GM21367 (cell line): Measurements from ENCODE around the gene ARID1B.
"Not testable (repeated sequence)": the region's sequence is repeated elsewhere in the genome, so short reads cannot be mapped to it uniquely, and the experiment has no call there.

ENCODE experiments used
- ATAC-seq: cut with Tn5 transposase; IDR thresholded peaks from one replicate; pipeline ENCODE4 v1.9.1; 2021; ENCODE audit not compliant: unreplicated experiment

ARID1B gene

GRCh38 chr6:156928126-156928525 is 150.9 kb downstream of the ARID1B start:
- ATAC-seq: no peak

DNA sequence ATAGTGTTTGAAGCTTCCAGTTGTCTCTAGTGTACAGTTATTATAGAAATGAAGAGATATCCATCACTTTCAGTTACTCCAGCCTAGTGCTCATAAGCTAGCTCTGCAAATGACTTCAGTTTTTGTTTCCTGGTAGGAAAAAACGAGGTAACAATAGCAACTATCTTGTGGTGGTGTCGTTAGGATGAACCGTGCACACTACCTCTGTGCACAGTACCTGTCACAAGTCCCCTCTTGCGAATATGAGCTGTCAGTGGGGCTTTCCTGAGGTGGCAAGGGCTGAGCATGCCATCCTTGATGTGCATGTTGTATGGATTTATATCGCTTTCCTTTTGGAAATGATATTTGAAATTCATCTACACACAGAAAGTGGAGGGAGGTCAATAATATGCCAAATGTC is 151.8 kb downstream of the ARID1B start:
- ATAC-seq: no peak

- no peak for ATAC-seq
Observed at GRCh38 chr6:156931283-156931682, 154.1 kb downstream of the ARID1B start.

DNA sequence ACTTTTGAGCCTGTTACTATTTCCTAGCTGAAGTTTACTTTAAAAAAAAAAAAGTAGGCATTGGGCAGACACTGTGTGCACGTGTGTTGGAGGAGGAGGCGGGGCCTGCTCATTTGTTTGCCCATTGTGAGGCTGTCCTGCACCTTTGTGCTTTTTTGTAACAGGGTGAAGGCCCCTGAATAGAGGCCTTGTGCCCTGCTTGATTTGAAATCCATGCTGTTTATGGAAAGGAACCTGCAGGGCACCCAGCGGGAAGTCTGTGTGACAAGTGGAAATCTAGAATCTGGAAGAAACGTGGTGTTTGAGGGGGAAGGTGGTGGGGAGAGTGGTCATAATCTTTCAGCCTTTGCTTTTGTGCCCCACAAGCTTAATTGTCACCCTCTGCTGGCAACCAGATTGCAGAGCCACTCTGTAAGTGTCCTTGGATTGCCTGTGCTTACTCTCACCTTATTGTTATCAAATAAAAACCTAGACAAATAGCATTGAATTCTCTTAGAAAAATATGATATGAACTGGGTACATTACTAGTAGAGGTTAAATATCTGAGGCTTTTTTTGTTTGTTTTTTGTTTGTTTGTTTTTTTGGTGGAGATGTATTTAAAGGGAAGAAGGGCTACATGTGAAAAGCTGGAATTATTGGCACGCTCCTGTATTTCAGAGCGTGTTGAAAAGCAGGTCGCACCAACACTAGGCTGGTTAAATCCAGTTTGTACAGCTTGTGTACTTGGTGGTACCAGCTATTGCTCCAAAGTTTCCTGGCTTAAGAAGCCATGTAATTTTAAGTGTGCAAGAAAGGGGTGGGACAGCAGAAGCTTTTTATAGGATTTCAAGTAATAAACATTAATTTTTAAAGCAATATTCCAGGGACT is 156.3 kb downstream of the ARID1B start:
- no peak for ATAC-seq

- no peak for ATAC-seq
Observed at GRCh38 chr6:156934069-156934460, 156.9 kb downstream of the ARID1B start.

- ATAC-seq: no peak
Observed at GRCh38 chr6:156935000-156935399, 157.8 kb downstream of the ARID1B start.

- ATAC-seq: no peak
Observed at GRCh38 chr6:156938143-156938542, 161.0 kb downstream of the ARID1B start.

DNA sequence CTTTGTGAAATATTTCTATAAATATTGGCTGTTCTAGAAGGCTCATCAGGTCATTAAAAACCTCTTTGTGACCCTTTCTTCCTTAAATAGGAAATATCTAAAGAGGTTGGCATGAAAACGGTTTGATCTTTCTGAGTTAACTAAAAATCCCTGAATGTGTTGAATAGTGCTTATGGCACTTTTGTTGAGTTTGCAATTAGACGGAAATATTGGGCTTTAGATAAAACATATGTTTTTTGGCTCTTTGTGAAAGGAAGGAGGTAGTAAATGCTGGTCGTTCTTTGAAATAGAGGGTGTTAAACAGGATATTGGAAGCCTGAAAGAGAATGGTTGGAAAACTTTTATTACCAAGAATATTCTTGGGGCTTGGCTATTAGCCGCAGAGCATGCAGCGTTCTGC is 163.0 kb downstream of the ARID1B start:
- no peak for ATAC-seq

GRCh38 chr6:156942266-156942665 is 165.1 kb downstream of the ARID1B start:
- no peak for ATAC-seq

DNA sequence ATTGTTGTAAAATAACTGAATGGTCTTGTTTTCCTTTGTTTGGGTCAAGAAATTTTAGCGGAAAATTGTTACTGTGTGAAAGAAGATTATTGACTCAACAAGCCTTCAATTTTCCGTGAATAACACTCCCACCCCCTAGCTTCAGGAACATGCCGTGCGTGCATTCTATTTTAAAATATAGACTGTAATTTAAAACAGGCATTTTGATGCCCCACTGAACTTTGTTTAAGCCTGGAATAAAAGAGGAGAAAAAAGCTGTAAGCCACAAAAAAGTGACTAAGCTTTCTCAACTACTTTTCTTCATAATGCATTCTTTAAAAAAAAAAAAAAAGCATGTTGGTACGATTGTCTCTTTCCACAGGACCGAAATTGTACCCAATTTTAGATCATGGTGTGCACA is 166.0 kb downstream of the ARID1B start:
- no peak for ATAC-seq

DNA sequence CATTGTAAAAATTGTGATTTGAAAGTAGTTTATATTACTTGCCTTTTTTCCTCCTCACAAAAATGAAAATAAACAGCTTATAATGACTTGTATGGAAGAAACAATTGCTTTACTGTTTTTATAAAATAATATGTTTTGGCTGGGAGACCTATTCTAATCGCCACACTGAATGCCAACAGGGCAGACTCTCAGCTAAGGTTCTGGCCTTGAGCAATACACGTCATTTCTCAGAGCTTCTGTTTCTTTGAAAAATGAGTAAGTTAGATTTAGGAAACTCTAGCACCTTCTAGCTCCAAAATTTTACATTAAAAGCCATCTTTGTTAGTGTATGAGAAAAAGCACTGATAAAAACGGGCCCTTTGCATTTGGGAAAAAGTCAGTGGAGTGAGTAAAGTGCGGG is 166.6 kb downstream of the ARID1B start:
- no peak for ATAC-seq

DNA sequence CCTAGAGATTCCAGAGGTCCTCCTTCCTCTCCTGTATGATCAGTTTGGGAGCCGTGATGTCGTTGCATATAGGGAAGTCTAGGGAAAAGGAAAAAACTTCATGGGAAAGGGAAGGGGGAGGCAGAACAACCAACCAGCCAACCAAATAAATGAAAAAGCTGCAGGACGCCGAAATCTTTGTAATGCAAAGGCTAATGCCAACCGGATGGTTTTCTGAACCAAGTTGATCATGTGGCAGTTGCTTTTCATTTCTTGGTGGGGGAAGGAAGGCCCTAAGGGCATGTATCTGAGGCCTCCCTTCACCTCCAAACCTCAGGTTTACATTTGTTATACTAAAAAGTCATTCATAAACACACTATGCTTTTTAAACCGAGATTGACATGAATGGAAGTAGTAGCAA is 167.2 kb downstream of the ARID1B start:
- ATAC-seq: no peak

DNA sequence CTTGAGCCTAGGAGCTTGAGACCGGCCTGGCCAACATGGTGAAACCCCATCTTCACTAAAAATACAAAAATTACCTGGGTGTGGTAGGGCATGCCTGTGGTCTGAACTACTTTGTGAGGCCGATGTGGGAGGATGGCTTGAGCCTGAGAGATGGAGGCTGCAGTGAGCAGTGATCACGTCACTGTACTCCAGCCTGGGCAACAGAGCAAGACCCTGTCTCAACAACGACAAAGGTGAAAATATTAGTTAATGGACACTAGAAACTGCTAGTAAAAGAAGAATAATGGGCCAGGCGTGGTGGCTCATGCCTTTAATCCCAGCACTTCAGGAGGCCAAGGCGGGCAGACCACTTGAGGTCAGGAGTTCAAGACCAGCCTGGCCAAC is 168.6 kb downstream of the ARID1B start:
- ATAC-seq: not testable (repeated sequence)

GRCh38 chr6:156946370-156946936 is 169.3 kb downstream of the ARID1B start:
- no peak for ATAC-seq

DNA sequence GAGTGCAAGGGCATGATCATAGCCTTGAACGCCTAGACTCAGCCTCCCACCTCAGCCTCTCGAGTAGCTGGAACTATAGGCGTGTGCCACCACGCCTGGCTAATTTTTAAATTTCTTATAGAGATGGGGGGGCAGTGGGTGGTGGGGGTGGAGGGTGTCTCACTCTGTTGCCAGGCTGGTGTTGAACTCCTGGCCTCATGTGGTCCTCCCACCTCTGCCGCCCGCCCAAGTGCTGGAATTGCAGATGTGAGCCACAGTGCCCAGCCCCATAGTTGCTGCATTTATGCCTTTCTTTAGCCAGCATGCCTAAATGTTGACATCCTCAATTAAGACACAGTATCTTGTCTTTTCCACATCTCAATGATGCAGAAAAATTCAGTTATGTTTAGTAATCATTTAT is 171.1 kb downstream of the ARID1B start:
- no peak for ATAC-seq

DNA sequence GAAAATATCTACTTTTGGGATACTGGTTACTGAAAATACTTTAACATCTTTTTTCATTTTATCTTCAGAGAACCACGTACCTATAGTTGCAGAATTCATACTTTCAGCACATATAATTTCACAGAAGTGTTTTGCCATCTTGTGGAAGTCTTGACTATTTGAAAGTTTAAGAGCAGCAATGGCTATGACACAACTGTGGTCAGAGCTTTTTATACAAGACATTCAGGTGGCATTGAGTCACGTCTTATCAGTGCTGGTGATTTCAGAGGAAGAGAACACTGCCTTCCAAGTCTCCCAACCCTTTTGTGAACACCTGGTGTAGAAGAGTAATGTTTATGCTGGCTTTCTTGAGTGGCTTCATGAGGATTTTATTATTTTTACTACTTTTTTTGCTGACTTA is 171.6 kb downstream of the ARID1B start:
- no peak for ATAC-seq

DNA sequence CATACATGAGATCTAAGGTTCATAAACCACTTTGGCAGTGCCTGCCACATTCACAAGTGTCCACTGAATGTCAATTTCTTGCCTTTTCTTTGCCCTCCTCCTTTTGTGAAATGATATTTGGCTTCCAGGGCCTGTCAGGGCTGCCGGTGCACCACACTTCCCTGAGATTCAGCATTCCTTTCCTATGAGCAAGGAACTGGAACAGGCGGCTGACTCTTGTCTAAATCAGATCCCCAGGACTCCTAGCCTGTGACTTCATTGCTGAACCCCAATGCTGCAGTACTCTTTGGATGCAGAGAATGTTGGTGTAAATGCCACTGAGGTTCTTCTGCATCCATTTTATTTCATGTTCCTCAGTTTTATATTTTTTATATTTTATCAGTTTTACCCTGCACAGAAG is 172.2 kb downstream of the ARID1B start:
- no peak for ATAC-seq

DNA sequence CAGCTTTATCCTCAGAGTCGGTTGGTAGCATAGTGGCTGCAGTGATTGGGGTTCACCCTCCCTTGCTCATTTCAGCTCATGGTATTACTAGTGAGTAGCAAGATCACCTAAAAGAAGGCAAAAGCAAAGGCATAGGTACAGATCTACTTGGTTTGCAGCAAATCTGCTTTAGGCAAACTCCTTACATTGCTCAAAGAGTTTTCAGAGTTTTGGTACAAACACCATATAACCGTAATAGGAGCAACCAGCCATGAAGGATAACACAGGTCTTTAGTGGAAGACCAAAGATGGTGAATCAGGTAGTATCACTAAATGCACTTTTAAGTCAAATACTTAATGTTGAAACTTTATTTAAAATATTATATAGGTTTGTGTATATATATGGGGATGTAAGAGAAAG is 172.9 kb downstream of the ARID1B start:
- ATAC-seq: no peak

DNA sequence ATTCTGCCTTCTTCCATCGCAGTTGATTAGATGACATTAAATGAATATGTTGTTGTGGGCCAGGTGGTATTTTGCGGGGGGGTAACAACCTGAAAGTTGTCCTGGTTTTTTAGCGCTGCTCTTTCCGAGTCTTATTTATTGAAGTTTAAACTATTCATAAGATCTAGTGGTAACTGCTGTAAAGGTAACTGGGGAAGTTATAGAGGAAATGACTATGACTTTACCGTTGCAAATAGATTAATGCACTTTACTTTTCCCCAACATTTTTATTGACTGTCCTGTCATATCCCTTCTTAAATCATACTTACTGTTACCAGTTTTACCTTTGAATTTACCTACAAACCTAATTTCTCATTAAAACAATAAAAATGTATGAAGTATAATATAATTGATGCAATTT is 173.4 kb downstream of the ARID1B start:
- no peak for ATAC-seq

GRCh38 chr6:156952401-156952800 is 175.2 kb downstream of the ARID1B start:
- ATAC-seq: no peak

DNA sequence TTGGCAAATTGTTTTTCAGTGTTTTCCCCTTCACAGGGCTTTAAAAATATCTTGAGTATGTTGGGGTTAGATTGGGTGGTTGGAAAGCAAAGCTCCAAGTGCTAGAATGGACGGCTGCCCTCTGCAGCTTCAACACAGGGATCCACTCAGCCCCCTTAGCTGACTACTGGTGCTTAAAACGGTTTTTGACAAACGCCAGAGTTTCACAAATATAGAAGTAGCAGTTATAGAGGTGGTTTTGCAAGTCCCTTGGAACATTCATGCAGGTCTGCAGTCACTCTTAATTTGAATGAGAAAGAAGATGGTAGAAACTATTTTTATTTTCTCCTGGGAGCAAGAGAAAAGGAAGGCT is 175.9 kb downstream of the ARID1B start:
- no peak for ATAC-seq

DNA sequence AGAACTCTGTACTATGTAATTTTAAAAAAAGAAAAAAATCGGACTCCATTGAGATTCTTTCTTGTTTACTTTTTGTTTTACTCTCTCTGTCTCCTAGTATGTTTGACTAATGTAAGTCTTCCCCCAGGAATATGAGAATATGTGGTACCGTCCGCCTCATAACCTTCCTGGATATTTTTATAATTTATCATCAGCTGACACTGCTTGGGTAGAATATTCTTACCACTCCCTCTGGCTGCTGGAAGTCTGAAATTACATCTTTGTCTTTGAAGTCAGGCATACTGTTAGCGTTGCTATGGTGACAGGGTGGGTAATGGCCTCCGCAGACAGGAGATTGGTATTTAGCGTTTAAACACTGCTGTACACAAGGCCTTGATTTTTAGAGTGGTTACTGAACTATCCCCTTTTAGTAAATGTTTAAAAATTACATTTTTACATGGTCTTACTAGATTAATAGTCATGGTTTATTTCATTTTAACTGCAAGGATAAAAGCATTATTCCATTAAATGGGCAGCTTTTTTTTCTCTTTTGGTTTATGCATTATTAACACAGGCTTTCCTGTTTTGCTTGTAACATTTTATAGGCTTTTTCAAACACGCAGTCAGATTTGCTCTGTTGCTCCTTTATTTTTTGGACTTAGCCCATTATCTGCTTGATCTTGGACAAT is 176.4 kb downstream of the ARID1B start:
- no peak for ATAC-seq
